Measurements from ENCODE around the gene HOXD4. TPM values are rescaled to one million over a fixed set of nuclear protein-coding genes. Genes with fewer than 3 reads are reported as not detected.
A peak's percentile ranks its signal among the peaks of the same experiment; 100 is the strongest.

The HOXD4 gene
- total RNA-seq, 1 experiment from 2014 or later: 1.4 TPM

DNA sequence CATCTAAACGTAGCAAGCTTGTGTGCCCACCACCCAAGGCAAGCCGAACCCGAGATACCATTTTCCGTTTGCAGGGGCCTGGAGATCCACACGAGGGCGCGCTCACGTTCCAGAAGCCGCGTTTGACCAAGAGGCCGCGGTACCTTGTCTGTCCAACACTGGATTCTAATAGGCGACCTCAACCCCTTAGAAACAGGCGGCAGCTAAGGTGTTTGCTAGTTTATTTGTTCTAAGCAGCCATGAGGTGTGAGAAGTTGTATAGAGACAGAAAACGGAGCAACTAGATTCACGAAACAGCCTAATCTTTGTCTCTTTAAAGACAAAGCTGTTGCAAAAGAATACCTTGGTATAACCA lies 40.1 kb upstream of the HOXD4 start:
- intact Hi-C loops (cut with micrococcal nuclease; ENCODE audit: unreplicated experiment) (no loop called here), in situ Hi-C loops (cut with HindIII; ENCODE audit: low pct_unique_long_range_greater_than_20kb, low sequenced_read_pairs) (no loop called here)
- CTCF ChIA-PET: interaction anchor here (0.6 to 0.7 kb wide), 2 partner anchors 10 to 1036 kb away, joined by 3 to 4 read pairs; no protein-coding TSS in a partner anchor
- BruUV-seq (replicated peaks): no TSS peak
- peak; percentile 76 for ATAC-seq
- TF ChIP-seq POLR2AphosphoS5 (IDR thresholded peaks at IDR 0.05; ENCODE audit: low read depth, low read length): no peak
- TF ChIP-seq SIN3A (IDR thresholded peaks at IDR 0.05; ENCODE audit: borderline replicate concordance, insufficient read depth, low read depth, low read length): no peak
- TF ChIP-seq, protein P1, sequence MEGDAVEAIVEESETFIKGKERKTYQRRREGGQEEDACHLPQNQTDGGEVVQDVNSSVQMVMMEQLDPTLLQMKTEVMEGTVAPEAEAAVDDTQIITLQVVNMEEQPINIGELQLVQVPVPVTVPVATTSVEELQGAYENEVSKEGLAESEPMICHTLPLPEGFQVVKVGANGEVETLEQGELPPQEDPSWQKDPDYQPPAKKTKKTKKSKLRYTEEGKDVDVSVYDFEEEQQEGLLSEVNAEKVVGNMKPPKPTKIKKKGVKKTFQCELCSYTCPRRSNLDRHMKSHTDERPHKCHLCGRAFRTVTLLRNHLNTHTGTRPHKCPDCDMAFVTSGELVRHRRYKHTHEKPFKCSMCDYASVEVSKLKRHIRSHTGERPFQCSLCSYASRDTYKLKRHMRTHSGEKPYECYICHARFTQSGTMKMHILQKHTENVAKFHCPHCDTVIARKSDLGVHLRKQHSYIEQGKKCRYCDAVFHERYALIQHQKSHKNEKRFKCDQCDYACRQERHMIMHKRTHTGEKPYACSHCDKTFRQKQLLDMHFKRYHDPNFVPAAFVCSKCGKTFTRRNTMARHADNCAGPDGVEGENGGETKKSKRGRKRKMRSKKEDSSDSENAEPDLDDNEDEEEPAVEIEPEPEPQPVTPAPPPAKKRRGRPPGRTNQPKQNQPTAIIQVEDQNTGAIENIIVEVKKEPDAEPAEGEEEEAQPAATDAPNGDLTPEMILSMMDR (IDR thresholded peaks at IDR 0.05): peak; percentile 96
- H3K4me3 ChIP-seq (ENCODE audit: low read depth in 2 of 2, low read length in 2 of 2): no peak overlapping the region
- H3K27ac ChIP-seq (ENCODE audit: low read length): no peak overlapping the region
- H3K27me3 ChIP-seq (ENCODE audit: control insufficient read depth, insufficient read depth, low read length): peaks cover 5% of the 10 kb centered on the region; the same call in 1 of the 2 replicates
- DNase-seq (ENCODE audit: low read depth, low spot score): no peak
- H3K9me3 ChIP-seq (ENCODE audit: control insufficient read depth, insufficient read depth, low read depth, low read length): no peaks in the 10 kb centered on the region
- no peaks in the 10 kb centered on the region for H3K36me3 ChIP-seq (ENCODE audit: control insufficient read depth, insufficient read depth, low read length)
- POLR2A ChIA-PET: no interaction called here
- H3K4me1 ChIP-seq (ENCODE audit: control insufficient read depth, insufficient read depth, low read length): 0 out of 2 replicates have a peak, but pooled peaks cover 3% of the 10 kb centered on the region

GRCh38 chr2:176111846-176112374 lies 39.4 kb upstream of the HOXD4 start:
- H3K4me3 ChIP-seq (ENCODE audit: low read depth in 2 of 2, low read length in 2 of 2): no peak overlapping the region
- H3K4me1 ChIP-seq (ENCODE audit: control insufficient read depth, insufficient read depth, low read length): 0 out of 2 replicates have a peak, but pooled peaks cover 3% of the 10 kb centered on the region
- BruUV-seq (replicated peaks): no TSS peak
- ATAC-seq: no peak
- no peak overlapping the region for H3K27ac ChIP-seq (ENCODE audit: low read length)
- intact Hi-C loops (cut with micrococcal nuclease; ENCODE audit: unreplicated experiment): no loop called here
- ChIA-PET POLR2A (no interaction called here), CTCF (interaction anchor here (0.6 to 0.7 kb wide), 2 partner anchors 9 to 1036 kb away, joined by 3 to 4 read pairs; no protein-coding TSS in a partner anchor)
- in situ Hi-C loops (cut with HindIII; ENCODE audit: low pct_unique_long_range_greater_than_20kb, low sequenced_read_pairs): no loop called here
- TF ChIP-seq SIN3A (IDR thresholded peaks at IDR 0.05; ENCODE audit: borderline replicate concordance, insufficient read depth, low read depth, low read length): no peak
- no peak for TF ChIP-seq POLR2AphosphoS5 (IDR thresholded peaks at IDR 0.05; ENCODE audit: low read depth, low read length)
- TF ChIP-seq TCF7L2 (IDR thresholded peaks at IDR 0.05; ENCODE audit: low read depth, low read length): no peak
- H3K36me3 ChIP-seq (ENCODE audit: control insufficient read depth, insufficient read depth, low read length): no peaks in the 10 kb centered on the region
- DNase-seq (ENCODE audit: low read depth, low spot score): no peak
- peaks cover 5% of the 10 kb centered on the region; the same call in 1 of the 2 replicates for H3K27me3 ChIP-seq (ENCODE audit: control insufficient read depth, insufficient read depth, low read length)
- no peaks in the 10 kb centered on the region for H3K9me3 ChIP-seq (ENCODE audit: control insufficient read depth, insufficient read depth, low read depth, low read length)

- no peaks in the 10 kb centered on the region for H3K36me3 ChIP-seq (ENCODE audit: control insufficient read depth, insufficient read depth, low read length)
- intact Hi-C loops (cut with micrococcal nuclease; ENCODE audit: unreplicated experiment): no loop called here
- DNase-seq (ENCODE audit: low read depth, low spot score): no peak
- H3K4me3 ChIP-seq (ENCODE audit: low read depth in 2 of 2, low read length in 2 of 2): no peak overlapping the region
- peaks cover 5% of the 10 kb centered on the region; the same call in 1 of the 2 replicates for H3K27me3 ChIP-seq (ENCODE audit: control insufficient read depth, insufficient read depth, low read length)
- ChIA-PET POLR2A (no interaction called here), CTCF (interaction anchor here (0.6 kb wide), 1 partner anchor 448 kb away, joined by 3 read pairs; no protein-coding TSS in a partner anchor)
- H3K27ac ChIP-seq (ENCODE audit: low read length): no peak overlapping the region
- 0 out of 2 replicates have a peak, but pooled peaks cover 3% of the 10 kb centered on the region for H3K4me1 ChIP-seq (ENCODE audit: control insufficient read depth, insufficient read depth, low read length)
- no TSS peak for BruUV-seq (replicated peaks)
- no peak for ATAC-seq
- in situ Hi-C loops (cut with HindIII; ENCODE audit: low pct_unique_long_range_greater_than_20kb, low sequenced_read_pairs): no loop called here
- no peak for TF ChIP-seq SIN3A (IDR thresholded peaks at IDR 0.05; ENCODE audit: borderline replicate concordance, insufficient read depth, low read depth, low read length)
- TF ChIP-seq REST (IDR thresholded peaks at IDR 0.05; ENCODE audit: insufficient read depth in 1 of 2, low read depth in 2 of 2, low read length in 1 of 2): no peak
- no peak for TF ChIP-seq TCF7L2 (IDR thresholded peaks at IDR 0.05; ENCODE audit: low read depth, low read length)
- TF ChIP-seq, protein P1 (IDR thresholded peaks at IDR 0.05): no peak
- no peak for TF ChIP-seq POLR2AphosphoS5 (IDR thresholded peaks at IDR 0.05; ENCODE audit: low read depth, low read length)
- no peaks in the 10 kb centered on the region for H3K9me3 ChIP-seq (ENCODE audit: control insufficient read depth, insufficient read depth, low read depth, low read length)
These were observed 38.7 kb upstream of the HOXD4 start for GRCh38 chr2:176112375-176113302.
